Activated CD4-positive, alpha-beta memory T cell treated with anti-CD3 and anti-CD28 coated beads, Interleukin-2, amount 10 ng/mL, durations not matched to agents 7 days and 5 days (primary cell): Measurements from ENCODE around the gene PPP6R3. TPM values are rescaled to one million over a fixed set of nuclear protein-coding genes. Genes with fewer than 3 reads are reported as not detected.

ENCODE experiments used
- CTCF ChIA-PET: fragments of 350-600 bp; sonication (Branson Sonifier 250); formaldehyde crosslinking; loops from one replicate; lab custom pipeline; 2021; ENCODE audit warnings: antibody characterized with exemption, inconsistent platforms; lab: Charles Lee
- POLR2A ChIA-PET: fragments of 350-600 bp; sonication (Branson Sonifier 250); formaldehyde crosslinking; loops from one replicate; lab custom pipeline; 2021; ENCODE audit warnings: antibody characterized with exemption; lab: Charles Lee
- DNase-seq: peaks from one replicate; pipeline ENCODE4 v3.0.0-alpha.2; 2020
- H3K27ac Mint-ChIP-seq: one replicate; pipeline ENCODE4 v1.8.0; 2021; ENCODE audit warnings: mild to moderate bottlenecking, mixed read lengths
- H3K27me3 Mint-ChIP-seq: one replicate; pipeline ENCODE4 v1.8.0; 2021; ENCODE audit warnings: mixed read lengths
- H3K36me3 Mint-ChIP-seq: one replicate; pipeline ENCODE4 v1.8.0; 2021; ENCODE audit warnings: low read depth, mixed read lengths
- H3K4me1 Mint-ChIP-seq: one replicate; pipeline ENCODE4 v1.8.0; 2021; ENCODE audit warnings: mixed read lengths
- H3K4me3 Mint-ChIP-seq: one replicate; pipeline ENCODE4 v1.8.0; 2021; ENCODE audit warnings: mild to moderate bottlenecking, mixed read lengths
- H3K9me3 Mint-ChIP-seq: one replicate; pipeline ENCODE4 v1.8.0; 2021; ENCODE audit warnings: mixed read lengths
- total RNA-seq, 2 experiments: library from RNA; stranded (reverse); gene quantifications; one replicate each; pipeline ENCODE4 v1.2.3, GENCODE V29; 2021

PPP6R3 gene
- total RNA-seq, 2 experiments from 2014 or later, result 105 to 115 TPM

DNA sequence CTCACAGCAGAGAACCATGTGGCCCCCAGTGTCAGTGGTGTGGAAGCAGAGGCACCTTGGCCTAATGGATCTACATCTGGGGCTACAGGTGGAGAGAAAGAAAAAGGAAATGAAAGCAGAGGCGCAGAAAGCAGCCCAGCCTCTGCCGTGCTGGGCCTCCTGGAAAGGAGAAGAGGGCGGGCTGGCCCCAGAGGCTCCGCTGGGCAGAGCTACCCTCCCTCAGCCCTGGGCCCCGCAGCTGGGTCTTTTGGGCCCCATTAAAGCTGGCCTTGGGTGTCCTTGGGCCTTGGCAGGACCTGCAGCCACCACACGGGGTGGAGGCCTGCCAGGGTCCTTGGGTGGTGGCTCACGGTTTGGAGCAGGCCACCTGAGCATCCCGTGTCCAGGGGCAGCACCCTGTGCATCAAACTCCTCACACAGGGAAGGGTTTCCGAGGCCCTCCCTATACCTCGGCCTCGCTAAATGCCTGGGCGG lies 192.2 kb downstream of the PPP6R3 start:
- H3K4me1 Mint-ChIP-seq, result no peaks in the 10 kb centered on the region
- DNase-seq, result no peak
- no peak overlapping the region for H3K4me3 Mint-ChIP-seq
- CTCF ChIA-PET, result no interaction called here
- H3K27ac Mint-ChIP-seq, result no peak overlapping the region
- no peaks in the 10 kb centered on the region for H3K36me3 Mint-ChIP-seq
- no peaks in the 10 kb centered on the region for H3K9me3 Mint-ChIP-seq
- POLR2A ChIA-PET, result no interaction called here
- H3K27me3 Mint-ChIP-seq, result peaks cover 11% of the 10 kb centered on the region

DNA sequence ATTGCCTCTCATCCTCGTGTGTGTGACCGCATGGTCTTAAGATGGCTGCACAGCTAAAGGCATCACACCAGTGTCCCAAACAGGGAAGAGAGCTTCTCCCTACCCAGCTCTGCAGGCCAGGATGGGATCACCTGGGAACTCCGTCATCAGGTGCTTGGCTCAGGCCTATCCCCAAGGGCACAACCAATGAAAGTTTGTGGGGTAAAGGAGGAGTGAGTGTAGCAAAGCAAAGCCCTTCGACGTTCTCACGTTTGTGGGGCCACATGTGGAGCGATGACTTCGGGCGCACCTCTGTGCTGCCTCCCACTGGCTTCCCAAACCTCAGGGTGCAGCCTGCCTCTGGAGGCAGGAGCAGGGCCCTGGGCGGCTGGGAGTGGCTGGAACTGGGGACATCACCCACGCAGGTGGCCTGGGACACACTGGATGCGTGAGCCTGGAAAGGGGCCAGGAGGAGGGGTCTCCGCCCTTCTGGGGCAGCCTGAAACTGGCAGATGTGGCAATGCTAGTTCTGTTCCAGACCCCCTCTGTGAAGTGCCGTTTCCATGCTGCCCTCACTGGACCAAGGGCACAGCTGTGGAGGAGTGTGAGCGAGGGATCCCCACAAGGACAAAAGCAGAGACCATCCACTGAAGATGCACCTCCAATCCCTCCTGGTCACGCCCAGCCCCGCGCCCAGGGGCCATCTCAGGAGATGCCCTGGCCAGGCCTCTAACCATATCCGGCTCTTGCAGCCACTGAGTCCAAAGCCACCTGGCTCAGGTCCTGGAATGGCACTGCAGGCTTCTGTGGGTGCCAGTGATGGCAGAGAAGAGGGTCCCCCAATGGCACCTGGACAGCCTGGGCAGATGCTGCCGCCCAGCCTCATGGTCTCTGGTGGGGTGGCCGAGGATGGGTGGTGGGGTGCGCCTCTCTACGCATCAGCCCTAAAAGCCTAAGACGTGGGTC lies 193.2 kb downstream of the PPP6R3 start:
- no peaks in the 10 kb centered on the region for H3K9me3 Mint-ChIP-seq
- ChIA-PET POLR2A (no interaction called here), CTCF (no interaction called here)
- peaks cover 9% of the 10 kb centered on the region for H3K27me3 Mint-ChIP-seq
- H3K4me1 Mint-ChIP-seq, result no peaks in the 10 kb centered on the region
- H3K36me3 Mint-ChIP-seq, result no peaks in the 10 kb centered on the region
- H3K4me3 Mint-ChIP-seq, result no peak overlapping the region
- H3K27ac Mint-ChIP-seq, result no peak overlapping the region
- DNase-seq, result no peak

GRCh38 chr11:68654978-68655377 lies 194.4 kb downstream of the PPP6R3 start:
- ChIA-PET POLR2A (no interaction called here), CTCF (no interaction called here)
- no peaks in the 10 kb centered on the region for H3K9me3 Mint-ChIP-seq
- H3K4me3 Mint-ChIP-seq, result no peak overlapping the region
- no peaks in the 10 kb centered on the region for H3K36me3 Mint-ChIP-seq
- peaks cover 5% of the 10 kb centered on the region for H3K27me3 Mint-ChIP-seq
- H3K4me1 Mint-ChIP-seq, result no peaks in the 10 kb centered on the region
- DNase-seq, result no peak
- H3K27ac Mint-ChIP-seq, result no peak overlapping the region

- no peak for DNase-seq
- Mint-ChIP-seq H3K36me3 (no peaks in the 10 kb centered on the region), H3K4me1 (no peaks in the 10 kb centered on the region), H3K4me3 (no peak overlapping the region), H3K9me3 (no peaks in the 10 kb centered on the region), H3K27me3 (peaks cover 2% of the 10 kb centered on the region), H3K27ac (no peak overlapping the region)
- CTCF ChIA-PET, result no interaction called here
- POLR2A ChIA-PET, result no interaction called here
Observed at GRCh38 chr11:68655406-68655805, 194.9 kb downstream of the PPP6R3 start.

DNA sequence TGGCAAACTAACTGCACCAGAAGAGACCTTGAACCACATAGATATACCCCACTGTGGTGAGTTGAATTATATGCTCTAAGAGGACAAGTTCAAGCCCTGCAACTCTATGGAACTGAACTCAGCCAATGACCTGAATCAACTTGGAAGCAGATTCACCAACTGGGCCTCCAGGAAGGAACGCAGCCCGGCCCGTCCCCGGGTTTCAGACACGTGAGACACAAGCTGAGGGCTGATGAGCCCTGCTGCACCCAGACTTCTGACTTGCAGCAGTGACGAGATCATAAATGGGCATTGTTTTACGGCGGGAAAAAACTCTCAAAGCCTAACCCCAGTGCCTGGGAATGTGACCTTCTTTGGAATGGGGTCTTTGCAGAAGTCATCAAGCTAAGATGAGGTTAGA lies 195.3 kb downstream of the PPP6R3 start:
- H3K4me3 Mint-ChIP-seq, result no peak overlapping the region
- ChIA-PET CTCF (no interaction called here), POLR2A (no interaction called here)
- H3K4me1 Mint-ChIP-seq, result no peaks in the 10 kb centered on the region
- H3K27me3 Mint-ChIP-seq, result peaks cover 2% of the 10 kb centered on the region
- H3K9me3 Mint-ChIP-seq, result no peaks in the 10 kb centered on the region
- no peak for DNase-seq
- H3K27ac Mint-ChIP-seq, result no peak overlapping the region
- H3K36me3 Mint-ChIP-seq, result no peaks in the 10 kb centered on the region

DNA sequence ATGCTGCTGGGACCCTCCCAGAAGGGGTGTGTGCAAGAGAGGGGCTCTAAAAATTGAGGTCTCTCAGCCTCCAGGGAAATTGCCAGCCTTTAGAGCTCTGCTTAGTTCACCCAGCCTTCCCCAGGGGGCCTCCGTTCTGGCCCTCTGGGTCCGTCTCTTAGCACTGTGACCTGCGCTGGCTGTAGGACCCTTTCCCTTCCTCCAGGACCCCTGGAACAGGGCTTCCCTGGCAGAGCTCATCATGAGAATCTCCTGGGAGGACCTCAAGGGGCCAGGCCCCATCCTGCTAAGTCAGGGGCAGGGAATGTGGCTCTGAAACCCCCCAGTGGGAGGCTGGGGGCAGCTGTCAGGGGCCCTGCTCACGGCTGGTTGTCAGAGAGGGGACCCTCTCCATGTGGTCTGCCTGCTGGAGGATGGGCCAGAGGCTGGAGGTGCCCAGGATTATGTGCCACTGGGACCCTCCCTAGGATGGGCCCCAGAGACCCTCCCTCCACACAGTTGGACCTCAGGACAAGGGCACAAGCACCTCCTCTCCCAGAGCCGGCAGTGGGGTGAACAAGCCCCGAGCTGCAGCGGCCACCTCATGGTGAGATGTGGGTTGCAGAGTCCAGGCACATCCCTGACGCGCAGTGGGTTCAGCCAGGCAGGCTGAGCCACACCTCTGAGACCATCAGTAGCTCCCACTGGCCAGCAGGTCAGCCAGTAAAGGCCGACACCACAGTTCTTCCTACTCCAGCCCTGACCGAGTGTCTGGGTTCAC lies 196.6 kb downstream of the PPP6R3 start:
- no peaks in the 10 kb centered on the region for H3K4me1 Mint-ChIP-seq
- H3K4me3 Mint-ChIP-seq, result no peak overlapping the region
- H3K36me3 Mint-ChIP-seq, result no peaks in the 10 kb centered on the region
- H3K9me3 Mint-ChIP-seq, result no peaks in the 10 kb centered on the region
- H3K27me3 Mint-ChIP-seq, result peaks cover 2% of the 10 kb centered on the region
- DNase-seq, result no peak
- H3K27ac Mint-ChIP-seq, result no peak overlapping the region
- ChIA-PET CTCF (no interaction called here), POLR2A (no interaction called here)

GRCh38 chr11:68658097-68658496 lies 197.5 kb downstream of the PPP6R3 start:
- H3K36me3 Mint-ChIP-seq, result no peaks in the 10 kb centered on the region
- no peaks in the 10 kb centered on the region for H3K4me1 Mint-ChIP-seq
- peaks cover 2% of the 10 kb centered on the region for H3K27me3 Mint-ChIP-seq
- CTCF ChIA-PET, result no interaction called here
- POLR2A ChIA-PET, result no interaction called here
- no peak overlapping the region for H3K27ac Mint-ChIP-seq
- H3K4me3 Mint-ChIP-seq, result no peak overlapping the region
- no peaks in the 10 kb centered on the region for H3K9me3 Mint-ChIP-seq
- DNase-seq, result no peak

- Mint-ChIP-seq H3K27ac (no peak overlapping the region), H3K27me3 (peaks cover 2% of the 10 kb centered on the region), H3K4me1 (no peaks in the 10 kb centered on the region), H3K9me3 (no peaks in the 10 kb centered on the region), H3K4me3 (no peak overlapping the region), H3K36me3 (no peaks in the 10 kb centered on the region)
- POLR2A ChIA-PET, result no interaction called here
- CTCF ChIA-PET, result interaction anchor here (0.7 kb wide), 1 partner anchor 137 kb away, joined by 3 read pairs; no protein-coding TSS in a partner anchor
- DNase-seq, result no peak
Observed at GRCh38 chr11:68658661-68659060, 198.1 kb downstream of the PPP6R3 start.

GRCh38 chr11:68659158-68659921 lies 198.8 kb downstream of the PPP6R3 start:
- H3K4me1 Mint-ChIP-seq, result no peaks in the 10 kb centered on the region
- POLR2A ChIA-PET, result no interaction called here
- H3K27ac Mint-ChIP-seq, result no peak overlapping the region
- H3K36me3 Mint-ChIP-seq, result no peaks in the 10 kb centered on the region
- H3K27me3 Mint-ChIP-seq, result peaks cover 2% of the 10 kb centered on the region
- no peak for DNase-seq
- CTCF ChIA-PET, result interaction anchor here (0.6 to 0.7 kb wide), 2 partner anchors 136 to 552 kb away, joined by 3 read pairs; no protein-coding TSS in a partner anchor
- no peak overlapping the region for H3K4me3 Mint-ChIP-seq
- no peaks in the 10 kb centered on the region for H3K9me3 Mint-ChIP-seq

GRCh38 chr11:68660066-68660810 lies 199.7 kb downstream of the PPP6R3 start:
- H3K36me3 Mint-ChIP-seq, result no peaks in the 10 kb centered on the region
- peaks cover 2% of the 10 kb centered on the region for H3K27me3 Mint-ChIP-seq
- no peaks in the 10 kb centered on the region for H3K4me1 Mint-ChIP-seq
- ChIA-PET POLR2A (no interaction called here), CTCF (no interaction called here)
- H3K4me3 Mint-ChIP-seq, result no peak overlapping the region
- H3K27ac Mint-ChIP-seq, result no peak overlapping the region
- no peak for DNase-seq
- H3K9me3 Mint-ChIP-seq, result no peaks in the 10 kb centered on the region

GRCh38 chr11:68661014-68661413 lies 200.5 kb downstream of the PPP6R3 start:
- Mint-ChIP-seq H3K27me3 (no peaks in the 10 kb centered on the region), H3K9me3 (no peaks in the 10 kb centered on the region), H3K36me3 (no peaks in the 10 kb centered on the region), H3K4me3 (no peak overlapping the region), H3K27ac (no peak overlapping the region), H3K4me1 (no peaks in the 10 kb centered on the region)
- ChIA-PET POLR2A (no interaction called here), CTCF (no interaction called here)
- DNase-seq, result no peak
